H1 (cell line): Measurements from ENCODE around the gene RAPGEF1. TPM values are rescaled to one million over a fixed set of nuclear protein-coding genes. Genes with fewer than 3 reads are reported as not detected.

Experiments used
- BRCA1 ChIP-seq: IDR thresholded peaks from 2 replicates; pipeline ENCODE4 v1.6.1; 2012; ENCODE audit warnings: low read depth, low read length, improper control_type of control experiment
- EZH2 ChIP-seq: fragments of 200-600 bp; sonication (generic); IDR thresholded peaks from 2 replicates; pipeline ENCODE4 v1.7.1; 2012; ENCODE audit warnings: low read depth, mild to moderate bottlenecking, moderate library complexity, low read length, inconsistent platforms; ENCODE audit not compliant: severe bottlenecking
- GABPA ChIP-seq: IDR thresholded peaks from 2 replicates; pipeline ENCODE4 v1.6.1; 2011; ENCODE audit warnings: mild to moderate bottlenecking, low read length, moderate library complexity, borderline replicate concordance; ENCODE audit not compliant: insufficient read depth
- SP2 ChIP-seq: IDR thresholded peaks from 2 replicates; pipeline ENCODE4 v1.6.1; 2012; ENCODE audit warnings: mild to moderate bottlenecking, low read length, inconsistent platforms
- SRF ChIP-seq: IDR thresholded peaks from 2 replicates; pipeline ENCODE4 v1.6.1; 2011; ENCODE audit warnings: mild to moderate bottlenecking, low read depth, low read length, moderate library complexity
- polyA plus RNA-seq, 7 experiments: library from polyadenylated mRNA; depleted of rRNA in 3 of 7; stranded (reverse) in 5 of 7; unstranded in 2 of 7; fragments of >200 nt in 5 of 7; fragments of 200-250 nt in 2 of 7; gene quantifications; 1 replicate in 5 of 7; 2 replicates in 1 of 7; 4 replicates in 1 of 7; pipeline versions ENCODE4 v1.2.1 to v1.2.3, GENCODE V29; 2011 to 2013; ENCODE audit warnings: missing spikeins in 2 of 7, mixed read lengths in 2 of 7
- total RNA-seq: library from RNA; stranded (reverse); fragmentation: NEBNext Ultra II Directional; extraction: Animal tissue kit (Norgen Biotek cat#: 25700); gene quantifications from 2 replicates; pipeline ENCODE4 v1.2.1, GENCODE V29; 2021

The RAPGEF1 gene
- total and polyA plus RNA-seq, 2 of the 8 experiments (the other 6 are each of a cell fraction or from before 2014, with no cell fraction given): 29.7 to 78.9 TPM

- TF ChIP-seq SRF (no peak), BRCA1 (no peak), GABPA (no peak), SP2 (no peak), EZH2 (no peak)
These were observed 121.1 kb downstream of the RAPGEF1 start (continued) for GRCh38 chr9:131618785-131619184.
